HG02588 (cell line): ENCODE results near the gene IGSF21.

Experiments used
- ATAC-seq: cut with Tn5 transposase; IDR thresholded peaks from one replicate; pipeline ENCODE4 v1.9.1; 2021; ENCODE audit warnings: mild to moderate bottlenecking, moderate library complexity; ENCODE audit not compliant: unreplicated experiment

IGSF21 gene

GRCh38 chr1:18204575-18204974 lies 97.0 kb downstream of the IGSF21 start:
- no peak for ATAC-seq

- ATAC-seq: no peak
These were observed 97.7 kb downstream of the IGSF21 start for GRCh38 chr1:18205319-18205718.

- ATAC-seq: no peak
These were observed 104.2 kb downstream of the IGSF21 start for GRCh38 chr1:18211764-18212163.

- ATAC-seq: no peak
These were observed 109.9 kb downstream of the IGSF21 start for GRCh38 chr1:18217398-18218043.

- no peak for ATAC-seq
These were observed 122.0 kb downstream of the IGSF21 start for GRCh38 chr1:18229625-18230024.

- ATAC-seq: no peak
These were observed 122.7 kb downstream of the IGSF21 start for GRCh38 chr1:18230321-18230720.

- no peak for ATAC-seq
These were observed 123.2 kb downstream of the IGSF21 start for GRCh38 chr1:18230840-18231239.

GRCh38 chr1:18232052-18232451 lies 124.5 kb downstream of the IGSF21 start:
- ATAC-seq: no peak

- ATAC-seq: no peak
These were observed 125.7 kb downstream of the IGSF21 start for GRCh38 chr1:18233176-18233864.

GRCh38 chr1:18234790-18235242 lies 127.2 kb downstream of the IGSF21 start:
- no peak for ATAC-seq

- ATAC-seq: no peak
These were observed 129.8 kb downstream of the IGSF21 start for GRCh38 chr1:18237371-18237770.

- no peak for ATAC-seq
These were observed 130.6 kb downstream of the IGSF21 start for GRCh38 chr1:18238190-18238589.

- ATAC-seq: no peak
These were observed 132.1 kb downstream of the IGSF21 start for GRCh38 chr1:18239671-18240070.

GRCh38 chr1:18240906-18241305 lies 133.3 kb downstream of the IGSF21 start:
- ATAC-seq: no peak

GRCh38 chr1:18241891-18242290 lies 134.3 kb downstream of the IGSF21 start:
- ATAC-seq: no peak

- no peak for ATAC-seq
These were observed 136.0 kb downstream of the IGSF21 start for GRCh38 chr1:18243503-18244175.

- no peak for ATAC-seq
These were observed 137.2 kb downstream of the IGSF21 start for GRCh38 chr1:18244762-18245161.

- ATAC-seq: no peak
These were observed 138.0 kb downstream of the IGSF21 start for GRCh38 chr1:18245647-18246046.

GRCh38 chr1:18246543-18246942 lies 138.9 kb downstream of the IGSF21 start:
- ATAC-seq: no peak

GRCh38 chr1:18247151-18247550 lies 139.6 kb downstream of the IGSF21 start:
- no peak for ATAC-seq

- no peak for ATAC-seq
These were observed 142.0 kb downstream of the IGSF21 start for GRCh38 chr1:18249631-18250030.

- ATAC-seq: no peak
These were observed 145.5 kb downstream of the IGSF21 start for GRCh38 chr1:18253093-18253492.
